Lower leg skin (tissue), 3 donors: ENCODE measurements around the gene NCMAP.

ENCODE experiments used
- POLR2A ChIP-seq, 2 donors: fragments of 450-650 bp; IDR thresholded peaks; one replicate each; pipeline ENCODE4 v1.6.1; 2016 to 2017; ENCODE audit warnings: antibody characterized with exemption in 2 of 2, mild to moderate bottlenecking in 1 of 2, moderate library complexity in 1 of 2
- TF ChIP-seq, protein P1 (sequence below), 3 donors: fragments of 450-650 bp; IDR thresholded peaks; one replicate each; pipeline ENCODE4 v1.5.1; 2016; ENCODE audit warnings: antibody characterized with exemption in 3 of 3, mild to moderate bottlenecking in 3 of 3, moderate library complexity in 2 of 3

DNA sequence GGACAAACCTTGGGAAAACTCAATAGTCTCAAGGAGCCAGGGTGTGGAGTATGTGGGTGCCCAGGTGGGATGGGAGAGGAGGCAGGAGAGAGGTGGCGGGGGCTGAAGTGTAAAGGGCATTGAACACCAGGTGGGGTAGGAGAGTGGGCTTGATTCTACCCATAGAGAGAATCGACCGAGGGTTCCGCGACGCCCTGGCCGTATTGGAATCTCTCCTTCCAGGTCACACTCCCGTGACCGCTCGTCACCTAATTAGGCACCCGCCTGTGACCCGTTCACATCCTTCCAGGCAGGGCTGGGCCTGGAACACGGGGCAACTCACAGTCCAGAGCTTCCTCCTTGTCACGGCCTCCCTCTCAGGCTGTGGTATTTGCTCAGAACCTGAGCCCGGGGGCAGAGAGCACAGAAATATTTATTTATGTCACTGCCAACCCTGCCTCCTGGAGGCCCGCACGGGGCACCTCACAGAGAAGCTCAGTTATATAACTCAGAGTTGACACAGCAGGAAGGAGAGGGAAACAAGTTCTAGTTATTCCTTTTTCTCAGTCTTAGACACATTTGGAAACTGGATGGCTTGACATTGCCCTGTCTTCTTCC is 12.0 kb downstream of the NCMAP start:
- TF ChIP-seq, protein P1, sequence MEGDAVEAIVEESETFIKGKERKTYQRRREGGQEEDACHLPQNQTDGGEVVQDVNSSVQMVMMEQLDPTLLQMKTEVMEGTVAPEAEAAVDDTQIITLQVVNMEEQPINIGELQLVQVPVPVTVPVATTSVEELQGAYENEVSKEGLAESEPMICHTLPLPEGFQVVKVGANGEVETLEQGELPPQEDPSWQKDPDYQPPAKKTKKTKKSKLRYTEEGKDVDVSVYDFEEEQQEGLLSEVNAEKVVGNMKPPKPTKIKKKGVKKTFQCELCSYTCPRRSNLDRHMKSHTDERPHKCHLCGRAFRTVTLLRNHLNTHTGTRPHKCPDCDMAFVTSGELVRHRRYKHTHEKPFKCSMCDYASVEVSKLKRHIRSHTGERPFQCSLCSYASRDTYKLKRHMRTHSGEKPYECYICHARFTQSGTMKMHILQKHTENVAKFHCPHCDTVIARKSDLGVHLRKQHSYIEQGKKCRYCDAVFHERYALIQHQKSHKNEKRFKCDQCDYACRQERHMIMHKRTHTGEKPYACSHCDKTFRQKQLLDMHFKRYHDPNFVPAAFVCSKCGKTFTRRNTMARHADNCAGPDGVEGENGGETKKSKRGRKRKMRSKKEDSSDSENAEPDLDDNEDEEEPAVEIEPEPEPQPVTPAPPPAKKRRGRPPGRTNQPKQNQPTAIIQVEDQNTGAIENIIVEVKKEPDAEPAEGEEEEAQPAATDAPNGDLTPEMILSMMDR (IDR thresholded peaks at IDR 0.05) = no peak
- no peak for TF ChIP-seq POLR2A (IDR thresholded peaks at IDR 0.05)
